Renal cortex interstitium (tissue), 11 donors: ENCODE data around the gene SERPINB6. TPM values are rescaled to one million over a fixed set of nuclear protein-coding genes. Genes with fewer than 3 reads are reported as not detected.
"Not testable (repeated sequence)": the region's sequence is repeated elsewhere in the genome, so short reads cannot be mapped to it uniquely, and the experiment has no call there.

Experiments used
- DNase-seq, 11 donors: peaks; one replicate each; pipeline ENCODE4 v3.0.0-alpha.2; 2013; ENCODE audit warnings: low read depth in 9 of 11, low spot score in 4 of 11; ENCODE audit errors: extremely low read depth in 1 of 11
- polyA plus RNA-seq, 3 donors: library from polyadenylated mRNA; unstranded; fragments of 120-200 nt; gene quantifications; one replicate each; pipeline ENCODE4 v1.2.1, GENCODE V29; 2013; ENCODE audit not compliant: insufficient read length in 3 of 3

Gene SERPINB6
- polyA plus RNA-seq, 3 donors = 82.8 to 98.8 (median 84.5) TPM

- DNase-seq = peak; percentile 58 to 78 (median 69)
Observed at GRCh38 chr6:2931970-2932748, 39.2 kb downstream of the SERPINB6 start.

- DNase-seq = no peak
Observed at GRCh38 chr6:2931055-2931454, 40.3 kb downstream of the SERPINB6 start.

- not testable (repeated sequence) for DNase-seq
Observed at GRCh38 chr6:2927931-2928330, 43.4 kb downstream of the SERPINB6 start.

- not testable (repeated sequence) for DNase-seq
Observed at GRCh38 chr6:2925842-2926747, 45.3 kb downstream of the SERPINB6 start.

GRCh38 chr6:2921520-2922115 is 49.7 kb downstream of the SERPINB6 start:
- DNase-seq = no peak

GRCh38 chr6:2920671-2921112 is 50.7 kb downstream of the SERPINB6 start:
- DNase-seq = no peak

GRCh38 chr6:2919886-2920285 is 51.5 kb downstream of the SERPINB6 start:
- no peak for DNase-seq

GRCh38 chr6:2919401-2919800 is 52.0 kb downstream of the SERPINB6 start:
- DNase-seq = no peak

- no peak for DNase-seq
Observed at GRCh38 chr6:2918936-2919335, 52.4 kb downstream of the SERPINB6 start.

- DNase-seq = peak in 7 of 11 donors; percentile 25 to 57 (median 43)
Observed at GRCh38 chr6:2917801-2918445, 53.4 kb downstream of the SERPINB6 start.

- no peak for DNase-seq
Observed at GRCh38 chr6:2917065-2917464, 54.3 kb downstream of the SERPINB6 start.

- DNase-seq = no peak
Observed at GRCh38 chr6:2916158-2916925, 55.0 kb downstream of the SERPINB6 start.

- no peak for DNase-seq
Observed at GRCh38 chr6:2915150-2915549, 56.2 kb downstream of the SERPINB6 start.

- no peak for DNase-seq
Observed at GRCh38 chr6:2914318-2914660, 57.1 kb downstream of the SERPINB6 start.

- no peak for DNase-seq
Observed at GRCh38 chr6:2913621-2914317, 57.6 kb downstream of the SERPINB6 start.

- no peak for DNase-seq
Observed at GRCh38 chr6:2911171-2911570, 60.2 kb downstream of the SERPINB6 start.

- DNase-seq = no peak
Observed at GRCh38 chr6:2909718-2910117, 61.6 kb downstream of the SERPINB6 start.

- not testable (repeated sequence) for DNase-seq
Observed at GRCh38 chr6:2909051-2909606, 62.2 kb downstream of the SERPINB6 start.
